Right hindlimb (tissue), 1 donor: ENCODE data around the gene ARSG.
A peak's percentile ranks its signal among the peaks of the same experiment; 100 is the strongest.
"Not testable (repeated sequence)": the region's sequence is repeated elsewhere in the genome, so short reads cannot be mapped to it uniquely, and the experiment has no call there.

Experiments
- DNase-seq: peaks from one replicate; pipeline ENCODE4 v3.0.0-alpha.2; 2018

Gene ARSG

GRCh38 chr17:68334393-68334792 lies 43.1 kb downstream of the ARSG start:
- DNase-seq, result no peak

GRCh38 chr17:68341482-68341881 lies 50.2 kb downstream of the ARSG start:
- DNase-seq, result no peak

- DNase-seq, result no peak
Measured at GRCh38 chr17:68343976-68344375, 52.7 kb downstream of the ARSG start.

- no peak for DNase-seq
Measured at GRCh38 chr17:68344701-68345136, 53.4 kb downstream of the ARSG start.

GRCh38 chr17:68346448-68346847 lies 55.2 kb downstream of the ARSG start:
- DNase-seq, result no peak

- DNase-seq, result no peak
Measured at GRCh38 chr17:68347380-68347779, 56.1 kb downstream of the ARSG start.

- no peak for DNase-seq
Measured at GRCh38 chr17:68349157-68349556, 57.9 kb downstream of the ARSG start.

- DNase-seq, result no peak
Measured at GRCh38 chr17:68351395-68351794, 60.1 kb downstream of the ARSG start.

GRCh38 chr17:68352041-68352440 lies 60.7 kb downstream of the ARSG start:
- no peak for DNase-seq

GRCh38 chr17:68352671-68353070 lies 61.4 kb downstream of the ARSG start:
- DNase-seq, result not testable (repeated sequence)

- DNase-seq, result no peak
Measured at GRCh38 chr17:68353111-68353521, 61.8 kb downstream of the ARSG start.

- DNase-seq, result not testable (repeated sequence)
Measured at GRCh38 chr17:68354311-68354710, 63.0 kb downstream of the ARSG start.

- not testable (repeated sequence) for DNase-seq
Measured at GRCh38 chr17:68355108-68355507, 63.8 kb downstream of the ARSG start.

GRCh38 chr17:68356520-68356919 lies 65.2 kb downstream of the ARSG start:
- DNase-seq, result no peak

- DNase-seq, result no peak
Measured at GRCh38 chr17:68356949-68357455, 65.7 kb downstream of the ARSG start.

- DNase-seq, result no peak
Measured at GRCh38 chr17:68357886-68358285, 66.6 kb downstream of the ARSG start.

GRCh38 chr17:68359791-68360535 lies 68.7 kb downstream of the ARSG start:
- no peak for DNase-seq

- no peak for DNase-seq
Measured at GRCh38 chr17:68365469-68365868, 74.2 kb downstream of the ARSG start.

GRCh38 chr17:68368387-68368786 lies 77.1 kb downstream of the ARSG start:
- DNase-seq, result no peak

GRCh38 chr17:68375566-68375965 lies 84.3 kb downstream of the ARSG start:
- no peak for DNase-seq

GRCh38 chr17:68376178-68376577 lies 84.9 kb downstream of the ARSG start:
- DNase-seq, result not testable (repeated sequence)

- DNase-seq, result no peak
Measured at GRCh38 chr17:68377771-68378267, 86.5 kb downstream of the ARSG start.

- DNase-seq, result peak; percentile 90
Measured at GRCh38 chr17:68378268-68379176, 87.2 kb downstream of the ARSG start.

- DNase-seq, result no peak
Measured at GRCh38 chr17:68379177-68379510, 87.8 kb downstream of the ARSG start.
